Endodermal cell (in vitro differentiated cells): ENCODE results near the gene EIF2AK3. TPM values are rescaled to one million over a fixed set of nuclear protein-coding genes. Genes with fewer than 3 reads are reported as not detected.

Source experiments
- DNase-seq: peaks from one replicate; pipeline ENCODE4 v3.0.0-alpha.2; 2017
- H3K27ac ChIP-seq: 2 replicates; pipeline ENCODE4 v1.5.1; 2013; ENCODE audit warnings: mild to moderate bottlenecking, low read depth, low read length, moderate library complexity
- H3K27me3 ChIP-seq: 2 replicates; pipeline ENCODE4 v1.6.1; 2013; ENCODE audit warnings: mild to moderate bottlenecking, low read length, moderate library complexity; ENCODE audit not compliant: insufficient read depth, control insufficient read depth, poor library complexity, severe bottlenecking
- H3K36me3 ChIP-seq: 2 replicates; pipeline ENCODE4 v1.7.0; 2013; ENCODE audit warnings: mild to moderate bottlenecking, low read length, moderate library complexity; ENCODE audit not compliant: control insufficient read depth, insufficient read depth
- H3K4me1 ChIP-seq: one replicate; pipeline ENCODE4 v1.7.0; 2013; ENCODE audit warnings: low read length; ENCODE audit not compliant: control insufficient read depth, insufficient read depth
- H3K4me3 ChIP-seq: 2 replicates; pipeline ENCODE4 v1.5.1; 2013; ENCODE audit warnings: mild to moderate bottlenecking, low read length, moderate library complexity
- H3K9ac ChIP-seq: 2 replicates; pipeline ENCODE4 v1.6.1; 2013; ENCODE audit warnings: mild to moderate bottlenecking, low read length, moderate library complexity; ENCODE audit not compliant: poor library complexity, severe bottlenecking; ENCODE audit errors: extremely low read depth
- H3K9me3 ChIP-seq: 2 replicates; pipeline ENCODE4 v1.6.1; 2013; ENCODE audit warnings: mild to moderate bottlenecking, low read length, moderate library complexity; ENCODE audit not compliant: control insufficient read depth
- H3K27ac Mint-ChIP-seq: 2 replicates; pipeline ENCODE4 v1.8.0; 2020; ENCODE audit warnings: mixed read lengths
- H3K27me3 Mint-ChIP-seq: 2 replicates; pipeline ENCODE4 v1.8.0; 2021; ENCODE audit warnings: mild to moderate bottlenecking, mixed read lengths; ENCODE audit not compliant: insufficient read depth
- H3K36me3 Mint-ChIP-seq: 2 replicates; pipeline ENCODE4 v1.8.0; 2020; ENCODE audit warnings: low read depth, mixed read lengths
- H3K4me1 Mint-ChIP-seq: 2 replicates; pipeline ENCODE4 v1.8.0; 2020; ENCODE audit warnings: mixed read lengths
- H3K4me3 Mint-ChIP-seq: 2 replicates; pipeline ENCODE4 v1.8.0; 2020; ENCODE audit warnings: mild to moderate bottlenecking, moderate library complexity, mixed read lengths
- H3K9me3 Mint-ChIP-seq: 2 replicates; pipeline ENCODE4 v1.8.0; 2020; ENCODE audit warnings: mild to moderate bottlenecking, mixed read lengths
- WGBS, 2 experiments: methylation state at CpG; one replicate each; pipeline versions ENCODE4 v1.1.5 to v1.1.7; 2013; ENCODE audit warnings: missing lambda C conversion rate in 2 of 2, mixed read lengths in 1 of 2; ENCODE audit not compliant: insufficient coverage in 1 of 2, insufficient read length in 1 of 2; 5-methylcytosine and 5-hydroxymethylcytosine counted together
- total RNA-seq, 2 donors: library from RNA; stranded (reverse); fragmentation: NEBNext Ultra II Directional in 1 of 2; extraction: Animal tissue kit (Norgen Biotek cat#: 25700) in 1 of 2; gene quantifications; 2 replicates in 1 of 2; 3 replicates in 1 of 2; pipeline ENCODE4 v1.2.1, GENCODE V29; 2021
- TF ChIP-seq, protein P1 (sequence below): fragments of 200-600 bp; sonication (generic); conservative IDR thresholded peaks from 2 replicates; pipeline ENCODE4 v1.5.0; 2021; ENCODE audit warnings: antibody characterized with exemption, mild to moderate bottlenecking

Gene EIF2AK3
- total RNA-seq, 2 donors from 2014 or later: 26.3 to 45.2 TPM

DNA sequence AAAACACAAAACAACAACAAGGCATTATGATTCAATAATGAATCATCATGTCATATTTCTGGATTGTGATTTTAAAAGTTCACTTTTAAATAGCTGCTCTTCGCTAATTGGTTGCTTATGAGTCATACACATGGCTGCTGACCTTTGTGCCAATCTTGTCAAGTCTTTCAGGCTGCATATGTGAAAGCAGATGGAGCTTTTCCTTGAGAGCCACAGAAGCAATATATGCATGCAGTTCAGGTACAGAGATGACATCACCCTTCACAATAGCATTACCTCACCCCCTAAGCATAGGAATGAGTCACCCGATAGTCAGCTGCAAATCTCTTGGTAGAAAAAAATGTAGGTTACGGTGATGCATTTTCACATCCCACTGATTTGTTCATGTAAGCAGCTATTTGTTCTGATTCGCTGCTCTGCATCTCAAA lies 27.2 kb downstream of the EIF2AK3 start:
- H3K27ac ChIP-seq: no peak overlapping the region
- peaks cover 4% of the 10 kb centered on the region for H3K9me3 ChIP-seq
- H3K4me3 ChIP-seq: no peak overlapping the region
- 41 to 46% methylated on average over 1 to 4 of the region's 4 CpGs for WGBS, 2 experiments
- H3K4me1 ChIP-seq: no peaks in the 10 kb centered on the region
- H3K9me3 Mint-ChIP-seq: no peaks in the 10 kb centered on the region
- peaks cover 4% of the 10 kb centered on the region for H3K36me3 Mint-ChIP-seq
- DNase-seq: peak; percentile 68
- peaks cover 71% of the 10 kb centered on the region for H3K4me1 Mint-ChIP-seq
- H3K27ac Mint-ChIP-seq: peak overlapping the region; percentile 80
- peaks cover 8% of the 10 kb centered on the region for H3K27me3 Mint-ChIP-seq
- peak overlapping the region; percentile 18 for H3K9ac ChIP-seq
- peaks cover 28% of the 10 kb centered on the region for H3K27me3 ChIP-seq
- TF ChIP-seq, protein P1, sequence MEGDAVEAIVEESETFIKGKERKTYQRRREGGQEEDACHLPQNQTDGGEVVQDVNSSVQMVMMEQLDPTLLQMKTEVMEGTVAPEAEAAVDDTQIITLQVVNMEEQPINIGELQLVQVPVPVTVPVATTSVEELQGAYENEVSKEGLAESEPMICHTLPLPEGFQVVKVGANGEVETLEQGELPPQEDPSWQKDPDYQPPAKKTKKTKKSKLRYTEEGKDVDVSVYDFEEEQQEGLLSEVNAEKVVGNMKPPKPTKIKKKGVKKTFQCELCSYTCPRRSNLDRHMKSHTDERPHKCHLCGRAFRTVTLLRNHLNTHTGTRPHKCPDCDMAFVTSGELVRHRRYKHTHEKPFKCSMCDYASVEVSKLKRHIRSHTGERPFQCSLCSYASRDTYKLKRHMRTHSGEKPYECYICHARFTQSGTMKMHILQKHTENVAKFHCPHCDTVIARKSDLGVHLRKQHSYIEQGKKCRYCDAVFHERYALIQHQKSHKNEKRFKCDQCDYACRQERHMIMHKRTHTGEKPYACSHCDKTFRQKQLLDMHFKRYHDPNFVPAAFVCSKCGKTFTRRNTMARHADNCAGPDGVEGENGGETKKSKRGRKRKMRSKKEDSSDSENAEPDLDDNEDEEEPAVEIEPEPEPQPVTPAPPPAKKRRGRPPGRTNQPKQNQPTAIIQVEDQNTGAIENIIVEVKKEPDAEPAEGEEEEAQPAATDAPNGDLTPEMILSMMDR: no peak
- H3K36me3 ChIP-seq: peaks cover 3% of the 10 kb centered on the region
- no peak overlapping the region for H3K4me3 Mint-ChIP-seq

DNA sequence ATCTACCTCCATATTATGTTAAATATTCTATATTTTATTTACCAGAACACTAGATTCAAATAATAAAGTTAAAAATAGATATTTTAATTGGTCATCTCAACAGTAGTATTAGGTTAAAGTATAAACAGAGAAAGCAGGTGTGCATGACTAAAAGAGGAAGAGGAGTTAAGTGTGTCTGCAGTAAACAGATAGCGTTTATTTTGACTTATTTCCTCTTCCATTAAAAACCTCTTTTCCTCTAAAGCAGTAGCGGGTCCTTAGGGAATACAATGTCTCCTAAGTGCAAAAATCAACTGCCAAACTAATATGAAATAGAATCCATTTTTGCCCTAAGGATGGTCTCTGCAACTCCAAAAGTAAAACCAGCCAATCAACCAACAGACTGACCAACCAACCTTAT lies 27.7 kb downstream of the EIF2AK3 start:
- H3K27me3 Mint-ChIP-seq: peaks cover 8% of the 10 kb centered on the region
- peaks cover 4% of the 10 kb centered on the region for H3K36me3 ChIP-seq
- no peak overlapping the region for H3K9ac ChIP-seq
- H3K4me1 Mint-ChIP-seq: peaks cover 71% of the 10 kb centered on the region
- TF ChIP-seq, protein P1: no peak
- peaks cover 6% of the 10 kb centered on the region for H3K36me3 Mint-ChIP-seq
- peaks cover 26% of the 10 kb centered on the region for H3K27me3 ChIP-seq
- no peaks in the 10 kb centered on the region for H3K4me1 ChIP-seq
- H3K9me3 Mint-ChIP-seq: no peaks in the 10 kb centered on the region
- no peak overlapping the region for H3K4me3 ChIP-seq
- H3K9me3 ChIP-seq: peaks cover 6% of the 10 kb centered on the region
- DNase-seq: no peak
- no peak overlapping the region for H3K4me3 Mint-ChIP-seq
- peak overlapping the region; percentile 79 for H3K27ac Mint-ChIP-seq
- WGBS, 2 experiments: 97 to 100% methylated on average over 2 of the region's 2 CpGs
- H3K27ac ChIP-seq: no peak overlapping the region

DNA sequence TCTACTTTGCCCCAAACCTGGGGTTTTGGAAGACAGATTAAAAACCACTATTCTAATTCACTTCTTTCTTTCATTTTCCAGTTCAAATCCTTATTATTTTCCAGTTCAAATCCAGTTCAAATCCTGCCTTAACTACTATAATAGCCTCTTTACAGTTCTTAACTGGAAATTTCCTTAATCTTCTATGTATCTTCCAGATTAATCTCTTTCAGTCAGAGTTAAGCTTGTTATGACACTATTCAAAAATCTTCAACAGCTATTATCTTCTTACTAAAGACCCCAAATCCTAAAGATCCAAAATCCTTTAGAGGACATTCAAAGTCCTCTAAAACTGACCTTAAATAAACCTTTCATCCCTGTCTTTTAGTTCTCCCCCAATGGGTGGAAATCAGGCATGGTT lies 30.1 kb downstream of the EIF2AK3 start:
- peaks cover 27% of the 10 kb centered on the region for H3K36me3 Mint-ChIP-seq
- H3K9ac ChIP-seq: no peak overlapping the region
- peak overlapping the region; percentile 76 for H3K27ac Mint-ChIP-seq
- no peak overlapping the region for H3K27ac ChIP-seq
- peaks cover 8% of the 10 kb centered on the region for H3K27me3 Mint-ChIP-seq
- H3K9me3 ChIP-seq: peaks cover 6% of the 10 kb centered on the region
- no peak for DNase-seq
- TF ChIP-seq, protein P1: no peak
- H3K4me3 ChIP-seq: no peak overlapping the region
- no peak overlapping the region for H3K4me3 Mint-ChIP-seq
- H3K9me3 Mint-ChIP-seq: no peaks in the 10 kb centered on the region
- H3K36me3 ChIP-seq: peaks cover 26% of the 10 kb centered on the region
- H3K4me1 ChIP-seq: no peaks in the 10 kb centered on the region
- peaks cover 18% of the 10 kb centered on the region for H3K27me3 ChIP-seq
- H3K4me1 Mint-ChIP-seq: peaks cover 58% of the 10 kb centered on the region
